ENCODE results near the gene OR2A25. TPM values are rescaled to one million over a fixed set of nuclear protein-coding genes. Genes with fewer than 3 reads are reported as not detected.

OR2A25 gene
- total and polyA plus RNA-seq, 8 donors = 0.08 to 0.17 (median 0.09) TPM; not detected in 5

- ATAC-seq = no peak
- Histone ChIP-seq H3K36me3 (no peaks in the 10 kb centered on the region), H3K4me1 (no peaks in the 10 kb centered on the region), H3K27me3 (no peaks in the 10 kb centered on the region), H3K27ac (no peak overlapping the region), H3K4me3 (no peak overlapping the region), H3K9me3 (no peaks in the 10 kb centered on the region)
- no peak for DNase-seq
- intact Hi-C loops (cut with DNase I) = no loop called here
- no peak for TF ChIP-seq CTCF (IDR thresholded peaks at IDR 0.05)
Observed at GRCh38 chr7:144032985-144033709, 36.5 kb upstream of the OR2A25 start.

GRCh38 chr7:144035385-144035784 lies 34.2 kb upstream of the OR2A25 start:
- TF ChIP-seq CTCF (IDR thresholded peaks at IDR 0.05) = no peak
- Histone ChIP-seq H3K27ac (no peak overlapping the region), H3K27me3 (no peaks in the 10 kb centered on the region), H3K9me3 (no peaks in the 10 kb centered on the region), H3K4me3 (no peak overlapping the region), H3K4me1 (no peaks in the 10 kb centered on the region), H3K36me3 (no peaks in the 10 kb centered on the region)
- intact Hi-C loops (cut with DNase I) = no loop called here
- ATAC-seq (no peak), DNase-seq (no peak)

- DNase-seq (peak in 1 of 4 donors; percentile 28), ATAC-seq (no peak)
- no peaks in the 10 kb centered on the region for H3K27me3 ChIP-seq
- intact Hi-C loops (cut with DNase I) = no loop called here
- no peaks in the 10 kb centered on the region for H3K36me3 ChIP-seq
- H3K4me1 ChIP-seq = no peaks in the 10 kb centered on the region
- no peak overlapping the region for H3K4me3 ChIP-seq
- no peak overlapping the region for H3K27ac ChIP-seq
- H3K9me3 ChIP-seq = no peaks in the 10 kb centered on the region
- no peak for TF ChIP-seq CTCF (IDR thresholded peaks at IDR 0.05)
Observed at GRCh38 chr7:144036302-144036885, 33.2 kb upstream of the OR2A25 start.

- H3K4me3 ChIP-seq = no peak overlapping the region
- no peaks in the 10 kb centered on the region for H3K9me3 ChIP-seq
- H3K27me3 ChIP-seq = no peaks in the 10 kb centered on the region
- no peak overlapping the region for H3K27ac ChIP-seq
- no peak for TF ChIP-seq CTCF (IDR thresholded peaks at IDR 0.05)
- ATAC-seq = no peak
- intact Hi-C loops (cut with DNase I) = no loop called here
- no peaks in the 10 kb centered on the region for H3K36me3 ChIP-seq
- DNase-seq = peak in 2 of 4 donors; percentile 62 to 67
- no peaks in the 10 kb centered on the region for H3K4me1 ChIP-seq
Observed at GRCh38 chr7:144037414-144038035, 32.1 kb upstream of the OR2A25 start.

- H3K4me3 ChIP-seq = no peak overlapping the region
- DNase-seq = no peak
- no peaks in the 10 kb centered on the region for H3K4me1 ChIP-seq
- no peak overlapping the region for H3K27ac ChIP-seq
- intact Hi-C loops (cut with DNase I) = no loop called here
- no peak for ATAC-seq
- TF ChIP-seq CTCF (IDR thresholded peaks at IDR 0.05) = no peak
- H3K27me3 ChIP-seq = no peaks in the 10 kb centered on the region
- H3K36me3 ChIP-seq = no peaks in the 10 kb centered on the region
- no peaks in the 10 kb centered on the region for H3K9me3 ChIP-seq
Observed at GRCh38 chr7:144038887-144039286, 30.7 kb upstream of the OR2A25 start.
